ENCODE results near the gene KLHL3.

KLHL3 gene

DNA sequence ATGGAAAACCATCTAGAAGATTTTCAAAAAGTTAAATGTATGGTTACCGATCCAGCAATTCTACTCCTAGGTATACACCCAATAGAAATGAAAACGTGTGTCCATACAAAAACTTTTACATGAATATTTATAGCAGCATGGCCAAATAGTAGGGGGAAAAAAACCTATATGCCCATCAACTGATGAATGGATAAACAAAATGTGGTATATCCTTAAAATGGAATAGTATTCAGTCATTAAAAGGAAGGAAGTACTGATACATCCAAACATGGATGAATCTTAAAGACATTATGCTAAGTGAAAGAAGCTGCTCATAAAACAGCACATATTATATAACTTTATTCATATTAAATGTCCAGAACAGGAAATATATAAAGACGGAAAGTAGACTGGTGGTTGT, 143.6 kb downstream of the KLHL3 start:
- Mint-ChIP-seq H3K4me1 (peaks cover 10% of the 10 kb centered on the region), H3K27me3 (peaks cover 24% of the 10 kb centered on the region), H3K27ac (no peak overlapping the region), H3K9me3 (no peaks in the 10 kb centered on the region), H3K4me3 (no peak overlapping the region), H3K36me3 (no peaks in the 10 kb centered on the region)
- CTCF ChIA-PET: no interaction called here
- DNase-seq: no peak

DNA sequence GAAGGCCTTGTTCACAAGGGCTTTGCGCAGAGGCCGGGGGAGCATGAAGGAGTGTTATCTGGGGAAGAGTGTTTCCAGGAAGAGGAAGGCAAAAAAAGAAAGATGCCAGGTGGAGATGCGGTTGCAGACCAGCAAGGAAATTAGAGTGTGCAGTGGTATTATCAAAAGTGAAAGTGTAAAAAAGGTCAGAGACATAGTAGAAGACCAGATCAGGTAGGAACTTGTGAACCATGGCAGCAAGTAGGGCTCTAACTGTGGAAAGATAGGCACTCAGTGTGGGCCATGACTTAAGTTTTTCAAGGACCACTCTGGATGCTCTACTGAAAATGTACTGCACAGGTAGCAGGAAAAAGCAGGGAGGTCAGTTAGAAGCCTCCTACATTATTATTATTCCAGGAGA, 146.7 kb downstream of the KLHL3 start:
- H3K27me3 Mint-ChIP-seq: peaks cover 4% of the 10 kb centered on the region
- no peak overlapping the region for H3K27ac Mint-ChIP-seq
- no peak for DNase-seq
- no peak overlapping the region for H3K4me3 Mint-ChIP-seq
- CTCF ChIA-PET: no interaction called here
- no peaks in the 10 kb centered on the region for H3K36me3 Mint-ChIP-seq
- no peaks in the 10 kb centered on the region for H3K9me3 Mint-ChIP-seq
- H3K4me1 Mint-ChIP-seq: peaks cover 10% of the 10 kb centered on the region

GRCh38 chr5:137587919-137588318, 148.0 kb downstream of the KLHL3 start:
- no peak for DNase-seq
- H3K36me3 Mint-ChIP-seq: no peaks in the 10 kb centered on the region
- H3K27me3 Mint-ChIP-seq: peaks cover 10% of the 10 kb centered on the region
- H3K9me3 Mint-ChIP-seq: no peaks in the 10 kb centered on the region
- no peak overlapping the region for H3K4me3 Mint-ChIP-seq
- CTCF ChIA-PET: no interaction called here
- peaks cover 10% of the 10 kb centered on the region for H3K4me1 Mint-ChIP-seq
- H3K27ac Mint-ChIP-seq: no peak overlapping the region

- H3K4me3 Mint-ChIP-seq: no peak overlapping the region
- peaks cover 27% of the 10 kb centered on the region for H3K27me3 Mint-ChIP-seq
- H3K36me3 Mint-ChIP-seq: no peaks in the 10 kb centered on the region
- no peak overlapping the region for H3K27ac Mint-ChIP-seq
- H3K4me1 Mint-ChIP-seq: peaks cover 7% of the 10 kb centered on the region
- H3K9me3 Mint-ChIP-seq: no peaks in the 10 kb centered on the region
- DNase-seq: no peak
- CTCF ChIA-PET: no interaction called here
Measured at GRCh38 chr5:137584262-137584661, 151.6 kb downstream of the KLHL3 start.

DNA sequence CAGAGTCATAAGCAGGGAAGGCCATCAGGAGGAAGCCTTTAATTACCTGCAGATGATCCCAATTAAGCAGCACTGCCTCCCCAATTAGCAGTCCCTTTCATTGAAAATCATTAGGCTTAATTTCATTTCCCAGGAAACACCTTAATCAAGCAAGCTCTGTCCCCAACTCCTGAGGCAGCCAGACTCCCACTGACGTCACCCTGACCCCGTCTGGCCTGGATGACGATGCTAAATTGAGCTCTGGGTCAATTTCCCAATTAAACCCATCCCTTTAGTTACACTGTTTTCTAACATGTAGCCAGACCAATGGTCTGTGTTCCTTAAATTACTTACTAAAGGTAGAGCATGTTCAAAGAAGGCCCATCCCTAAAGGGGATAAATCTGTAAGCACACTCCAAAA, 152.8 kb downstream of the KLHL3 start:
- Mint-ChIP-seq H3K4me3 (no peak overlapping the region), H3K36me3 (no peaks in the 10 kb centered on the region), H3K9me3 (no peaks in the 10 kb centered on the region), H3K27me3 (peaks cover 31% of the 10 kb centered on the region), H3K4me1 (no peaks in the 10 kb centered on the region), H3K27ac (no peak overlapping the region)
- CTCF ChIA-PET: no interaction called here
- DNase-seq: no peak

DNA sequence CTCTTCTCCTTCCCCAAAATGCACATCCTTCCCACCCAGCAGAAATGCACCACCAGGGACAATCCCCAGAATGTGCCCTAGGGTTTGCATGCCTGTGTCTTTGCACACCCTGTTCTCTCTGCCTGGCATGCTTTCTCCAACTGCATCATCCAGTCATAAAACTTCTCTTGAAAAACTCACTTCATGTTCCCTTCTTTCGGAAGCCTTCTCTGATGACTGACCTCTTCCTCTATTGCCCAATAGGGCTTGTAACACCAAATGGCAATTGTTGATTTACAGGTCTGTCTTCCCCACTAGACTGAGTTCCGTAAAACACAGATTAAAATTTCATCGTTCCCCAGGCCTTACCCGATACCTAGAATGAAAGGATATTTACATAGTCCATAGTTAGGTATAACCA, 153.7 kb downstream of the KLHL3 start:
- no peak for DNase-seq
- H3K36me3 Mint-ChIP-seq: no peaks in the 10 kb centered on the region
- no peak overlapping the region for H3K4me3 Mint-ChIP-seq
- H3K27me3 Mint-ChIP-seq: peaks cover 29% of the 10 kb centered on the region
- H3K27ac Mint-ChIP-seq: no peak overlapping the region
- H3K4me1 Mint-ChIP-seq: no peaks in the 10 kb centered on the region
- CTCF ChIA-PET: interaction anchor here (0.7 kb wide), 1 partner anchor 28 kb away, joined by 3 read pairs; no protein-coding TSS in a partner anchor
- no peaks in the 10 kb centered on the region for H3K9me3 Mint-ChIP-seq

DNA sequence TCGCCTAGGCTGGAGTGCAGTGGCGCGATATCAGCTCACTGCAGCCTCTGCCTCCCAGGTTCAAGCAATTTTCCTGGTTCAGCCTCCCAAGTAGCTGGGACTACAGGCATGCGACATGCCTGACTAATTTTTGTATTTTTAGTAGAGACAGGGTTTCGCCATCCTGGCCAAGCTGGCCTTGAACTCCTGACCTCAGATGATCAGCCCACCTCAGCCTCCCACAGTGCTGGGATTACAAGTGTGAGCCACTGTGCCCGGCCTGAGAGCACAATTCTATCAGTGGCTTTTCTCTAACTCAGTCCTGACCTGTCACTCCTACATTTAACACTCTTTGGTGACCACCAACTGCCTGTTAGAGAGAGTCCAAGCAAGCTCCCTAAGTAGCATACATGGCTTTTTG, 154.1 kb downstream of the KLHL3 start:
- no peaks in the 10 kb centered on the region for H3K36me3 Mint-ChIP-seq
- H3K4me3 Mint-ChIP-seq: no peak overlapping the region
- no peaks in the 10 kb centered on the region for H3K9me3 Mint-ChIP-seq
- H3K4me1 Mint-ChIP-seq: no peaks in the 10 kb centered on the region
- DNase-seq: no peak
- H3K27me3 Mint-ChIP-seq: peaks cover 27% of the 10 kb centered on the region
- CTCF ChIA-PET: interaction anchor here (0.7 kb wide), 1 partner anchor 28 kb away, joined by 3 read pairs; no protein-coding TSS in a partner anchor
- H3K27ac Mint-ChIP-seq: no peak overlapping the region

DNA sequence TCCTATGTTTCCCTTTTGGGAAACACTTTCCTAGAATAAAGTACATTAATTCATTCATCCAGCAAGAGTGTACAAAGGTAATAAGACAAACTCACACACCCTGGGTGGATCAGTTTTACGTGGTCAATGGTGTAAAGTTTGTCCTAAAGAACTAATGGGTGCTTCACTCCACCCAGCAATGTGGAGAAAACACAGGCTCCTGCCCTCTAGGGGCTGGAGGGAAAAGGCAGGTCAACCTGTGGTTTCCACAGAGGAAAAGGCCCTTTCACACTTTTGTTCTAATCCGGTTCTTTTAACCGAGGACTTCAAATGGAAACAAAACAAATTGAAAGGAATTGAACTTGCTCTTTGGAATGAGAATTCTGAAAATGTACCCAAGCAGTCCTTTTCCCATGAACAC, 155.9 kb downstream of the KLHL3 start:
- no peaks in the 10 kb centered on the region for H3K9me3 Mint-ChIP-seq
- H3K27me3 Mint-ChIP-seq: peaks cover 27% of the 10 kb centered on the region
- no peak overlapping the region for H3K4me3 Mint-ChIP-seq
- no peaks in the 10 kb centered on the region for H3K4me1 Mint-ChIP-seq
- no peak for DNase-seq
- CTCF ChIA-PET: interaction anchor here (0.8 kb wide), 1 partner anchor 116 kb away, joined by 3 read pairs; no protein-coding TSS in a partner anchor
- H3K27ac Mint-ChIP-seq: no peak overlapping the region
- no peaks in the 10 kb centered on the region for H3K36me3 Mint-ChIP-seq

DNA sequence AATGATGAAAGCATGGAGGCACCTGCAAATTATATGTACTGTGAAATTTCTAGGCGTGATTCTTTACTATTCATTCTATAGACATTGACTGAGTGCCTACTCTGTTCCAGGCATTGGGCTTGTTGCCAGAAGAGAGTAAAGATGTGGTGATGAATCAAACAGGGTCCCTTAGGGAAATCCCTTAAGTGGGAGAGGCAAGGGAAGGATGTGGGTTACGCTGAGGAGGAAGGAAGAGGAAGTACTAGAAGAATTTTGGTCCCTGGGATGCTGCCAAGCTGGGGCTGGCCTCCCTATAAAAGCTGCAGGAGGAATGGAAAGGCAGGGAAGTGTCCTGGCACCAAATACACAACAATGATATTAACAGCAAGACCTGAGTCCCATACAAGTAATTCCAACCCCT, 160.0 kb downstream of the KLHL3 start:
- CTCF ChIA-PET: no interaction called here

DNA sequence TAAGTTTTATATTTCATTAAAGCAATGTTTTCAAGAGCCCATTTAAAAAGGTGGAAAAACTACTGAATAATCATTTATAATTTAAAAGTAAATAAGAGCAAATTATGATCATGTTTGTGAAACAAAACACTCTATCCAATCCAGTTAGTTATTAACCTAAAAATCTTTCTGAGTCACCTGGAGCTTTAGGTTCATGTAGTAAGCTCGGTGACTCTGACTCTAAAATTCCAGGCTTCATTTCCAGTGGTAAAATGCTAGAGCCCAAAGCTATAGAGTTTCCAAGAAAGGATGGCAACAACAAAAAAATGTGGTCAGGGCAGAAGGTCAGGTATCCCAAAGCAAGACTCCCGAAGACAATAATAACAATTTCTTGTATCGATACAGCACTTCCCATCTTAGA, 160.7 kb downstream of the KLHL3 start:
- Mint-ChIP-seq H3K27me3 (peaks cover 23% of the 10 kb centered on the region), H3K36me3 (no peaks in the 10 kb centered on the region), H3K27ac (no peak overlapping the region), H3K9me3 (no peaks in the 10 kb centered on the region), H3K4me1 (no peaks in the 10 kb centered on the region), H3K4me3 (no peak overlapping the region)
- CTCF ChIA-PET: no interaction called here
- DNase-seq: no peak

More for the DNA sequence above, 160.0 kb downstream of the KLHL3 start:
- Mint-ChIP-seq H3K4me3 (no peak overlapping the region), H3K27me3 (peaks cover 27% of the 10 kb centered on the region), H3K27ac (no peak overlapping the region), H3K4me1 (no peaks in the 10 kb centered on the region), H3K36me3 (no peaks in the 10 kb centered on the region), H3K9me3 (no peaks in the 10 kb centered on the region)
- DNase-seq: no peak

- Mint-ChIP-seq H3K27me3 (peaks cover 23% of the 10 kb centered on the region), H3K36me3 (no peaks in the 10 kb centered on the region), H3K27ac (no peak overlapping the region), H3K9me3 (no peaks in the 10 kb centered on the region), H3K4me1 (no peaks in the 10 kb centered on the region), H3K4me3 (no peak overlapping the region)
- CTCF ChIA-PET: no interaction called here
- DNase-seq: no peak
Measured at GRCh38 chr5:137573376-137573775, 162.5 kb downstream of the KLHL3 start.

DNA sequence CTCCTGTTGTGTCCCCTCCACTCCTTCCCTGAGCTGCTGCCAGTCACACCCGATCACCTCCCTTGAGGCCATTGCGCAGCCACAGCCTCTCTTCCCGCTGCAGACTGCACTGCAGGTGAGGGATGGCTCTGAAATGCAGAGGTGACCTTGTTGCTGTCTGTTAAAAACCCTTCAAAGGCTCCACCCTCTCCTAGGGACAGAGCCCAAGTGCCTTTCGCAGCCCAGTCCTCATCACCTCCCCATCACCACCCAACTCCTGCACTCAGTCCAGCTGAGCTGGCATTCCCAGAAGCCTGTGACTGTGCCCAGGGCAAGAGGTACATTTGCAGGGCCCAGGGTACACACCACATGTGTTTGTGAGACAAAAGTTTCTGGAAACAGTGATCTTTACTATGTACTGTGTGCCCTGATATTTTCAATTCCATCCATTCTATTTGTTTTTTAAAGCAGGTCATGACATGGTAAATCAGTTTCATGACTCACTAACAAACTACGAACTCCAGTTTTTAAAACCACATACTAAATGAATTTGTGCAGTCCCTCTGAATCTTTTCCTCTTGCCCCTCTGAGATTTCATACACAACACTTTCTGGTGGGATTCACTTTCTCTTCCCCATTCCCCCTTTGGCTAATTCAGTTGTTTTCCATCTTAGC, 163.7 kb downstream of the KLHL3 start:
- CTCF ChIA-PET: no interaction called here
- Mint-ChIP-seq H3K27me3 (peaks cover 27% of the 10 kb centered on the region), H3K4me3 (no peak overlapping the region), H3K4me1 (no peaks in the 10 kb centered on the region), H3K36me3 (no peaks in the 10 kb centered on the region), H3K27ac (no peak overlapping the region), H3K9me3 (no peaks in the 10 kb centered on the region)
- no peak for DNase-seq

DNA sequence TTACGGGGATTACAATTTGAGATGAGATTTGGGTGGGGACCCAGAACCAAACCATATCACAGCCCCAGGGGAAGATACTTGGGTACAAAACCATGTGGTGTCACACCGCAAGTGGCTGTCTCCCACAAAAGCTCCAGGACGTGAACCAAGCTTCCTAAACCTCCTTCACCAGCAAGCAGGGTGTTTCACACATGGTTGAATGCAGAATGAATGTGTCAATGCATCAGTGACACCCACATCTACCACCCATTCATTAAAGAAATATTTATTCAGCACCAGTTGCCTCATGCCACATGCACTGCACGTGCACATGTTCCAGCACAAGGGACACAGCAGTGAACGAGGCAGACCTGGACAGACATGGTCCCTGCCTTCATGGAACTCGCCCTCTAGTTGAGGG, 165.8 kb downstream of the KLHL3 start:
- DNase-seq: no peak
- no peak overlapping the region for H3K4me3 Mint-ChIP-seq
- no peaks in the 10 kb centered on the region for H3K9me3 Mint-ChIP-seq
- no peaks in the 10 kb centered on the region for H3K36me3 Mint-ChIP-seq
- H3K4me1 Mint-ChIP-seq: no peaks in the 10 kb centered on the region
- H3K27ac Mint-ChIP-seq: no peak overlapping the region
- H3K27me3 Mint-ChIP-seq: peaks cover 37% of the 10 kb centered on the region
- CTCF ChIA-PET: no interaction called here
